SJSA1 (cell line): ENCODE measurements around the gene TP53I11. TPM values are rescaled to one million over a fixed set of nuclear protein-coding genes. Genes with fewer than 3 reads are reported as not detected.

Experiments
- DNase-seq, 2 experiments: peaks; one replicate each; pipeline ENCODE4 v3.0.0-alpha.2; 2015 to 2020; ENCODE audit warnings: low spot score in 2 of 2, low read depth in 1 of 2
- H3K27ac ChIP-seq: fragments of 250-450 bp; sonication (Bioruptor Pico); 2 replicates; pipeline ENCODE4 v1.5.1; 2020; ENCODE audit warnings: mild to moderate bottlenecking, moderate library complexity
- H3K27me3 ChIP-seq: fragments of 250-450 bp; sonication (Bioruptor Pico); replicated peaks from 2 replicates; pipeline ENCODE4 v1.5.1; 2020; ENCODE audit warnings: mild to moderate bottlenecking, moderate library complexity
- H3K36me3 ChIP-seq: fragments of 250-450 bp; sonication (Bioruptor Pico); 2 replicates; pipeline ENCODE4 v1.5.1; 2020; ENCODE audit warnings: mild to moderate bottlenecking
- H3K4me1 ChIP-seq: fragments of 250-450 bp; sonication (Bioruptor Pico); replicated peaks from 2 replicates; pipeline ENCODE4 v1.6.1; 2021; ENCODE audit warnings: mild to moderate bottlenecking
- H3K4me3 ChIP-seq: fragments of 250-450 bp; sonication (Bioruptor Pico); 2 replicates; pipeline ENCODE4 v1.5.1; 2020; ENCODE audit warnings: mild to moderate bottlenecking
- H3K9me3 ChIP-seq: fragments of 250-450 bp; sonication (Bioruptor Pico); replicated peaks from 2 replicates; pipeline ENCODE4 v1.5.1; 2020; ENCODE audit warnings: mild to moderate bottlenecking
- total RNA-seq: library from RNA; depleted of rRNA; stranded (reverse); fragments of >200 nt; shearing (Covaris generic); gene quantifications from 2 replicates; pipeline ENCODE4 v1.2.3, GENCODE V29; 2014

TP53I11 gene
- total RNA-seq, 1 experiment from 2014 or later, result 65.0 TPM

DNA sequence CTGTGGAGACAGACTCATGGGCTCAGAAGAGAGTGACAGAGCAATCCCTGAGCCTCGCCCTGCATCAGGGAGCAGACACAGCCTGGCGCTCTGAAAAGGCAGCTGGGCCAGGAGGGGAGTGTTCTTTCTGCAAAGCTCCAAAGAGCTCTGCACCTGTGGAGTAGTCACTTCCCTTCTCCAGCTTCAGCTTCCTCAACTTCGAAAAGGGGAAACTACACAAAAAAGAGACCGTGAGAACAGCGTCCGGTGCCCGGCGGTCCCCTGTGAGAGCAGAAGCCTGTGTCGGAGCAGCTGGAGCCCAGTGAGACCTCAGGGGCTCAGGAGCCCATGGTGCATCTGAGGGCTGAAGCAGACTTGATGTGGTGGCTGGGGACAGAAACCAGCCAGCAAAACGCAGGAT lies 35.1 kb downstream of the TP53I11 start:
- Histone ChIP-seq H3K4me3 (no peak overlapping the region), H3K4me1 (no peaks in the 10 kb centered on the region), H3K27ac (no peak overlapping the region), H3K9me3 (no peaks in the 10 kb centered on the region), H3K27me3 (peaks cover 9% of the 10 kb centered on the region; the same call in 1 of the 2 replicates), H3K36me3 (no peaks in the 10 kb centered on the region)
- no peak for DNase-seq

- Histone ChIP-seq H3K4me3 (no peak overlapping the region), H3K9me3 (no peaks in the 10 kb centered on the region), H3K27me3 (peaks cover 9% of the 10 kb centered on the region; the same call in 1 of the 2 replicates), H3K36me3 (no peaks in the 10 kb centered on the region), H3K4me1 (no peaks in the 10 kb centered on the region), H3K27ac (no peak overlapping the region)
- no peak for DNase-seq
Measured at GRCh38 chr11:44915004-44915403, 35.7 kb downstream of the TP53I11 start.

GRCh38 chr11:44914105-44914504 lies 36.6 kb downstream of the TP53I11 start:
- DNase-seq, result no peak
- peaks cover 3% of the 10 kb centered on the region; the same call in 1 of the 2 replicates for H3K27me3 ChIP-seq
- no peak overlapping the region for H3K27ac ChIP-seq
- no peaks in the 10 kb centered on the region for H3K4me1 ChIP-seq
- no peaks in the 10 kb centered on the region for H3K9me3 ChIP-seq
- H3K4me3 ChIP-seq, result no peak overlapping the region
- no peaks in the 10 kb centered on the region for H3K36me3 ChIP-seq

- DNase-seq, result no peak
- H3K4me1 ChIP-seq, result no peaks in the 10 kb centered on the region
- H3K36me3 ChIP-seq, result no peaks in the 10 kb centered on the region
- no peaks in the 10 kb centered on the region for H3K27me3 ChIP-seq
- H3K4me3 ChIP-seq, result no peak overlapping the region
- no peaks in the 10 kb centered on the region for H3K9me3 ChIP-seq
- no peak overlapping the region for H3K27ac ChIP-seq
Measured at GRCh38 chr11:44913502-44913901, 37.2 kb downstream of the TP53I11 start.

DNA sequence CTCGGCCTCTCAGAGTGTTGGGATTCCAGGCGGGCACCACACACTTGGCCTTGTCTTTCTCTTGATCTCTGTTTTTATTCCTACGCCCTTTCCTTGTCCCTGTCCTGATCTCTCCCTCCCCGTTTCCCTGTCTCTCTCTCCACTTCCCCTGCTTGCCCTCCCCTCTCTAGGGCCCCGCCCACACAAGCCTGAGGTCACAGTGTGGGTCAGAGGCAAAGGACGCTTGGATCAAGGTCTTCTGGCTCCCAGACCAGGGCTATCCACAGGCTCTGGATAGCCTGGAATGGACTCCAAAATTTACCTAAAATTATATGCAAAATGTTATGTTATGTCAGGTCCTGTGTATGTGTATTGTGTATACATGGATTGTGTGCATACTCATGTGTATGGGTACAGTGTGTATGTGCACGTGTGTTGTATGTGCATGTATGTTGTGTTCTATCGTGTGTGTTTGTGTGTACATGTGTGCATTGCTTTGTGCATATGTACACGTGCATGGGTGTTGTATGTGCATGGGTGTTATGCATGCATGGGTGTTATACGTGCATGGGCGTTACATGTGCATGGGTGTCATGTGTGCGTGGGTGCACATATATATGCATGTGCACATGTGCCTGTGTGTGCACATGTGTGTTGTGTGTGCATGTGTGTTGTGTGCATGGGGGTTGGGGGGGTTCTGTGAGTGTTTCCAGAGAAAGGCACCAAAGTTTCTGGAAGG lies 38.3 kb downstream of the TP53I11 start:
- Histone ChIP-seq H3K36me3 (no peaks in the 10 kb centered on the region), H3K4me1 (no peaks in the 10 kb centered on the region), H3K9me3 (no peaks in the 10 kb centered on the region), H3K27me3 (peaks cover 2% of the 10 kb centered on the region; the same call in 1 of the 2 replicates), H3K4me3 (no peak overlapping the region), H3K27ac (no peak overlapping the region)
- DNase-seq, result no peak

DNA sequence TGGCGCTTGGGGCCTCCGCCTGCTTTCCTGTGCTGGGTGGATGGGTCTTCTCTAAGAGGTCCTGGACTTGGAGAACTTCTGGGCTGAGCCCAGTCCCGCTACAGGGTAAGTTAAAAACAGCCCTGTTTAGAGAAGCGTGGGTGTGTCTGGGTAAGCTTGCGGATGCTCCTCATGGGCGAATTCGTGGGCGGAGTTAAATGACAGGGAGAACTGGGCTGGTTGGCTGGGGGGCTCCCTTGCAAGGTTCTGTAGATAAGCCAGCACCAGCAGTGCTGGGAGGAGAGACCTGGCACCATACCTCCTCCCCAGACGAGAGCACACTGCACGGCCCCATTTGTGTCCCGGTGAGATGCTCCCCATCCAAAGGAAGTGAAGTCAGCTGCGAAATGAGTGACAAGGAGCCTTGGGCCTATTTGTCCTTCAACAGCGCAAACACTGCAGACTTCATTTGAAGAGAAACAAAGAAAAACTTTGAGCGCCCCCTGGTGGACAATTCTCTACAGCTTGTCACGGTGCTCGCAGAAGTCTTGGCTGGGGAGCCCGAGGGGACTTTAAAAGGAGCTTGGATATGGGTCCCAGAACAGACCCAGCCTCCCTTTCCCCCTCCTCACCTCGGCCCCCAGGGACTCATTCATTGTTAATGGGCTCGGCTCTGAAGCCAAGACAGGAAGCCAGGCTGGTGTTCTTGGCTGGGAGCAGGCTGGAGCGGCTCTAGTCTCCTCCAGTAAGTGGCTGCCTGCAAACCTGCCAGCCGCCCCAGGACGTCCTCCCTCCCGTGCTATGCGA lies 39.5 kb downstream of the TP53I11 start:
- Histone ChIP-seq H3K4me1 (no peaks in the 10 kb centered on the region), H3K9me3 (no peaks in the 10 kb centered on the region), H3K36me3 (no peaks in the 10 kb centered on the region), H3K27ac (no peak overlapping the region), H3K4me3 (no peak overlapping the region), H3K27me3 (peaks cover 4% of the 10 kb centered on the region; the same call in 1 of the 2 replicates)
- peak; percentile 85 to 92 for DNase-seq

GRCh38 chr11:44910591-44910990 lies 40.1 kb downstream of the TP53I11 start:
- Histone ChIP-seq H3K4me1 (no peaks in the 10 kb centered on the region), H3K27me3 (peaks cover 4% of the 10 kb centered on the region; the same call in 1 of the 2 replicates), H3K36me3 (no peaks in the 10 kb centered on the region), H3K9me3 (no peaks in the 10 kb centered on the region), H3K4me3 (no peak overlapping the region), H3K27ac (no peak overlapping the region)
- no peak for DNase-seq

- H3K4me3 ChIP-seq, result no peak overlapping the region
- H3K9me3 ChIP-seq, result no peaks in the 10 kb centered on the region
- DNase-seq, result no peak
- H3K27ac ChIP-seq, result no peak overlapping the region
- no peaks in the 10 kb centered on the region for H3K36me3 ChIP-seq
- H3K27me3 ChIP-seq, result peaks cover 4% of the 10 kb centered on the region; the same call in 1 of the 2 replicates
- H3K4me1 ChIP-seq, result no peaks in the 10 kb centered on the region
Measured at GRCh38 chr11:44909557-44909956, 41.1 kb downstream of the TP53I11 start.

DNA sequence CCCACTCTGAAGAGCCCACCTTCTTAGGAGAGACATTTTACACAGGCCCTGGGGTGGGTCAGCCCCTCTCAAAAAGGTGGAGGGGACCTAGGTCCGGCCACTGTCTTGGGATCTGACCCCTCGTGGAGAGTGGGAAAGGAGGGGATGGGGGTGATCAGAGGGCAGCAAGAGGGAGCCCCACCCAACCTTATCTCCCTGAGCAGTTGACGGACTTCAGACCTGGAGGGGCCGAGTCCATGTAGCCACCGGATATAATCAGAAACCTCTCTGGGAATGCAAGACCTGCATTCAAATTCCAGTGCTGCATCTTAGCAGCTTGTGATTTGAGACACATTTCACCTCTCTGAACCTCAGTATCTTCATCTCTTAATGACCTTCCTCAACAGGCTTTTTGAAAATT lies 44.0 kb downstream of the TP53I11 start:
- Histone ChIP-seq H3K27ac (no peak overlapping the region), H3K4me3 (no peak overlapping the region), H3K9me3 (no peaks in the 10 kb centered on the region), H3K27me3 (peaks cover 4% of the 10 kb centered on the region; the same call in 1 of the 2 replicates), H3K4me1 (no peaks in the 10 kb centered on the region), H3K36me3 (no peaks in the 10 kb centered on the region)
- no peak for DNase-seq

DNA sequence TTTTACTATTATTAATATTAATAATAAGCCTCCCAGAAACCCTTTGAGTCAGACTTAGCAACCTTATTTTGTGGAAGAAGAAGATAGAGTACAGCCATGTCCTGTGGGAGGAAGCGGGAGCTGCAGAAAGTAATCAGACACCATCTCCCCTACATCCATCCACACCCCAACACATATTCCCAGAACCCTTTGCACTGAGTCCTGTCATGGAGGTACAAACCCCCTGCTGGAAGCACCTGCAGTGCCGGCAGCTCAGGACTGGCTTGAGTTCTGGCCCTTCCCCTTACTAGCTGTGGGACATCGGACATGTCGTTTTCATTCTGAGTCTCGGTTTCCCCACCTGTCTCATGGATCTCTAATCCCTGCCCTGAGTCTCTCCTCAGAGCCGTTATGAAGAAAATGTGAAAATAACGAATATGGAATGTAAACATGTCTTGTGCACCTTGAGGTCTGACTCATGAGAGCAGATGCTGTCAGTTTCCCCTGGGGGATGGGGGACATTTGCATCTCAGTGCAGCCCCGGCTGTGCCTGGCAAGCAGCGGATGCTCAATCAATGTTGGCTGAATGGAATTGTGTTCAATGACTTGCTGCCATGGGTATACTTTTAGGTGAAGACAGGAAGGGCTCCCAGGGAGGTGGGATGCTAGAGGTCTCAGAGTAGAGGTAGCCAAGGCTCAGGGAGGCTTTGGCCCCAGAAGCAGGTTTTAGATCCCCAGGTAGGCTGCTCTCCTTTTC lies 45.4 kb downstream of the TP53I11 start:
- peaks cover 4% of the 10 kb centered on the region; the same call in 1 of the 2 replicates for H3K27me3 ChIP-seq
- H3K9me3 ChIP-seq, result no peaks in the 10 kb centered on the region
- H3K36me3 ChIP-seq, result no peaks in the 10 kb centered on the region
- no peaks in the 10 kb centered on the region for H3K4me1 ChIP-seq
- DNase-seq, result no peak
- H3K27ac ChIP-seq, result no peak overlapping the region
- no peak overlapping the region for H3K4me3 ChIP-seq

DNA sequence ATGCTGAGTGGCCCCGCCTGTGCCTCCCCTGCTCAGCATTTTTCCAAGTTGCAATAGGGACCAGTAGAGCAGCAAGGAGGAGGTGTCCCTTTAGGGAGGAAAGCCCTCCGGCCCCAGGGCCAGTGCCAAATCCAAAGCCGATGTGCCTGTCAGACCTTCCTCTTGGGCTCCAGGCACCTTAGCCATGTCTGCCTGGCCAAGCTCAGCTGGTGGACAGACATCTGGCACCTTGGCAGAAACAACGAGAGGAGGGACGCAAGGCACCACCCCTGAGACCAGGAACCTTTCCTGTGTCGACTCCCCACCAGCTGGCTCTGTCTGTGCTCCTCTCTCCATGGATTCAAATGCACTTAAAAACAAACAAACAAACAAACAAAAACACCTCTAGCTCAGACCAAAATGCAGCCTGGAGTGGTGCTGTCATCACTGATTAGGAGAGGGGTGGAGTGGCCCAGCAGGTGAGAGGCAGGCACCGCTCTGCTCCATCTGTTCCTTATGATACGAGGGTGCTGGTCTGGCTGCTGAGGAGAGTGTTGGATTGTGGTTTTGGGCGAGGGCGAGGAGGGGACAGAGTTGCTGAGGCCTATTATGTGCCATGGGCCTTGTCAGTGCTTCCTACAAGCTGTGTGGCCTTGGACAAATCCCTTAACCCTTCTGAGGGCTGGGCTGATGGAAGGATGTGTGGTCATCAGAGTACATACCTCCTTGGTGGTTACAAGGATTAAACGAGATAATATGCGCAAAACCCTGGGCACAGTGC lies 46.2 kb downstream of the TP53I11 start:
- Histone ChIP-seq H3K27me3 (peaks cover 4% of the 10 kb centered on the region; the same call in 1 of the 2 replicates), H3K36me3 (no peaks in the 10 kb centered on the region), H3K4me3 (no peak overlapping the region), H3K9me3 (no peaks in the 10 kb centered on the region), H3K4me1 (no peaks in the 10 kb centered on the region), H3K27ac (no peak overlapping the region)
- DNase-seq, result no peak

DNA sequence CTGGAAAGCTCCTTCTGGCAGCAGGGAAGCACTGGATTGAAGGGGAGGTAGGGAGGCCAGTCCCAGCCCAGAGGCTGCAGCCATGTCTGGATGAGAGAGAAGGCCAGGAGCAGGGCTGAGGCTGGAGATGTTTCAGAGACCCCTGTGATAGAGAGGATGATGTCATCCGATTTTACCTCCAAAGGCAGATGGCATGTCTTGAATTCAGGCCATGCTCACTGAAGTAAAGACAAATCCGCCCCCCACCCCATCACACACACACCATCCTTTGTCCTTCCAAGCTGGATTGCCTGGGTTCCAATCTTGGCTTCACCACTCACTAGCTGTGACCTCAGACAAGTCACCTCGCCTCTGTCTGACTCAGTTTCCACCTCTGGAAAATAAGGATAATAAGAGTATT lies 47.2 kb downstream of the TP53I11 start:
- Histone ChIP-seq H3K4me3 (no peak overlapping the region), H3K9me3 (no peaks in the 10 kb centered on the region), H3K36me3 (no peaks in the 10 kb centered on the region), H3K27me3 (peaks cover 4% of the 10 kb centered on the region; the same call in 1 of the 2 replicates), H3K27ac (no peak overlapping the region), H3K4me1 (no peaks in the 10 kb centered on the region)
- DNase-seq, result no peak

- DNase-seq, result no peak
- Histone ChIP-seq H3K36me3 (no peaks in the 10 kb centered on the region), H3K27ac (no peak overlapping the region), H3K4me3 (no peak overlapping the region), H3K9me3 (no peaks in the 10 kb centered on the region), H3K4me1 (no peaks in the 10 kb centered on the region), H3K27me3 (peaks cover 6% of the 10 kb centered on the region)
Measured at GRCh38 chr11:44903035-44903434, 47.6 kb downstream of the TP53I11 start.
